Lower leg skin (tissue), 4 donors: ENCODE results near the gene SLC36A2. TPM values are rescaled to one million over a fixed set of nuclear protein-coding genes. Genes with fewer than 3 reads are reported as not detected.
"Not testable (repeated sequence)": the region's sequence is repeated elsewhere in the genome, so short reads cannot be mapped to it uniquely, and the experiment has no call there.

ENCODE experiments used
- DNase-seq, 2 donors: peaks; one replicate each; pipeline ENCODE4 v3.0.0-alpha.2; 2019; ENCODE audit warnings: low spot score in 2 of 2
- H3K4me3 ChIP-seq: fragments of 200-600 bp; sonication (generic); 2 replicates; pipeline ENCODE4 v1.5.1; 2017; ENCODE audit warnings: mild to moderate bottlenecking, low read depth; ENCODE audit not compliant: poor library complexity, severe bottlenecking
- CTCF ChIP-seq, 3 donors: fragments of 450-650 bp; IDR thresholded peaks; one replicate each; pipeline ENCODE4 v1.5.1; 2016; ENCODE audit warnings: antibody characterized with exemption in 3 of 3, mild to moderate bottlenecking in 3 of 3, moderate library complexity in 2 of 3
- POLR2A ChIP-seq, 2 donors: fragments of 450-650 bp; IDR thresholded peaks; one replicate each; pipeline ENCODE4 v1.6.1; 2016 to 2017; ENCODE audit warnings: antibody characterized with exemption in 2 of 2, mild to moderate bottlenecking in 1 of 2, moderate library complexity in 1 of 2
- WGBS, 2 donors: methylation state at CpG; one replicate each; pipeline ENCODE4 v1.1.5; 2018; 5-methylcytosine and 5-hydroxymethylcytosine counted together
- intact Hi-C: fragments of 100-400 bp; cut with DNase I; formaldehyde crosslinking; loops from one replicate; pipeline ENCODE4 v1.15.0; 2023; ENCODE audit warnings: low total_unique reads
- total RNA-seq, 4 donors: library from RNA; depleted of rRNA; stranded (reverse); fragments of >200 nt; gene quantifications; one replicate each; pipeline ENCODE4 v1.1.0, GENCODE V29; 2016

Gene SLC36A2
- total RNA-seq, 4 donors from 2014 or later = 1.5 TPM; not detected in 3

GRCh38 chr5:151378616-151379015, 31.3 kb upstream of the SLC36A2 start:
- 98% methylated on average over 6 of the region's 6 CpGs for WGBS, 2 donors
- no peak overlapping the region for H3K4me3 ChIP-seq
- TF ChIP-seq CTCF (IDR thresholded peaks at IDR 0.05) (no peak), POLR2A (IDR thresholded peaks at IDR 0.05) (no peak)
- intact Hi-C loops = no loop called here
- DNase-seq = no peak

GRCh38 chr5:151374539-151374938, 27.2 kb upstream of the SLC36A2 start:
- DNase-seq = no peak
- 0 to 54% methylated on average over 1 of the region's 1 CpG for WGBS, 2 donors
- intact Hi-C loops = no loop called here
- H3K4me3 ChIP-seq = no peak overlapping the region
- TF ChIP-seq POLR2A (IDR thresholded peaks at IDR 0.05) (no peak), CTCF (IDR thresholded peaks at IDR 0.05) (no peak)

- 78 to 87% methylated on average over 6 of the region's 6 CpGs for WGBS, 2 donors
- H3K4me3 ChIP-seq, DNase-seq, intact Hi-C loops: not testable (repeated sequence)
These were observed 19.7 kb upstream of the SLC36A2 start for GRCh38 chr5:151367038-151367437.

GRCh38 chr5:151363673-151364072, 16.3 kb upstream of the SLC36A2 start:
- no peak for TF ChIP-seq CTCF (IDR thresholded peaks at IDR 0.05)
- TF ChIP-seq POLR2A (IDR thresholded peaks at IDR 0.05) = no peak
- intact Hi-C loops = no loop called here
- H3K4me3 ChIP-seq = no peak overlapping the region
- DNase-seq = no peak

- WGBS, 2 donors = 70 to 73% methylated on average over 3 of the region's 3 CpGs
- intact Hi-C loops = no loop called here
- TF ChIP-seq POLR2A (IDR thresholded peaks at IDR 0.05) (no peak), CTCF (IDR thresholded peaks at IDR 0.05) (no peak)
- no peak for DNase-seq
- H3K4me3 ChIP-seq = no peak overlapping the region
These were observed 15.6 kb upstream of the SLC36A2 start for GRCh38 chr5:151362970-151363369.

GRCh38 chr5:151359391-151359790, 12.0 kb upstream of the SLC36A2 start:
- H3K4me3 ChIP-seq = no peak overlapping the region
- no peak for DNase-seq
- WGBS, 2 donors = 62 to 74% methylated on average over 2 of the region's 2 CpGs
- TF ChIP-seq CTCF (IDR thresholded peaks at IDR 0.05) (no peak), POLR2A (IDR thresholded peaks at IDR 0.05) (no peak)
- intact Hi-C loops = no loop called here
